Neutrophil (primary cell): ENCODE data around the gene ZIM2.

Experiments
- H3K27ac ChIP-seq: fragments of 200-600 bp; sonication (generic); 2 replicates; pipeline ENCODE4 v1.5.1; 2016; ENCODE audit warnings: mild to moderate bottlenecking, moderate library complexity
- H3K27me3 ChIP-seq: fragments of 200-600 bp; sonication (generic); 2 replicates; pipeline ENCODE4 v1.6.0; 2016; ENCODE audit warnings: mild to moderate bottlenecking
- H3K36me3 ChIP-seq: fragments of 200-600 bp; sonication (generic); 2 replicates; pipeline ENCODE4 v1.5.1; 2017
- H3K4me1 ChIP-seq, 2 experiments: fragments of 200-600 bp in 1 of 2; sonication (generic) in 1 of 2; 1 replicate in 1 of 2; 2 replicates in 1 of 2; pipeline versions ENCODE4 v1.5.1 to v1.6.1; 2013 to 2016; ENCODE audit warnings: low read depth in 1 of 2, low read length in 1 of 2, mild to moderate bottlenecking in 1 of 2, moderate library complexity in 1 of 2; ENCODE audit not compliant: control insufficient read depth in 1 of 2, insufficient read depth in 1 of 2
- H3K4me3 ChIP-seq, 2 experiments: fragments of 200-600 bp in 1 of 2; sonication (generic) in 1 of 2; 1 replicate in 1 of 2; 2 replicates in 1 of 2; pipeline ENCODE4 v1.5.1; 2013 to 2016; ENCODE audit warnings: low read depth in 1 of 2, low read length in 1 of 2, mild to moderate bottlenecking in 1 of 2, moderate library complexity in 1 of 2
- H3K9me3 ChIP-seq: fragments of 200-600 bp; sonication (generic); 2 replicates; pipeline ENCODE4 v1.5.1; 2016
- CTCF ChIP-seq: fragments of 200-600 bp; sonication (generic); IDR thresholded peaks from 2 replicates; pipeline ENCODE4 v1.5.1; 2016; ENCODE audit warnings: antibody characterized with exemption

The ZIM2 gene

GRCh38 chr19:56834564-56835375, 5.8 kb downstream of the ZIM2 start:
- H3K4me1 ChIP-seq, result peaks cover 17 to 20% of the 10 kb centered on the region in 2 experiments
- no peak for TF ChIP-seq CTCF
- peaks cover 23% of the 10 kb centered on the region for H3K9me3 ChIP-seq
- peaks cover 7% of the 10 kb centered on the region for H3K27me3 ChIP-seq
- no peaks in the 10 kb centered on the region for H3K36me3 ChIP-seq
- H3K4me3 ChIP-seq, result no peak overlapping the region
- no peak overlapping the region for H3K27ac ChIP-seq

GRCh38 chr19:56832352-56832928, 8.1 kb downstream of the ZIM2 start:
- Histone ChIP-seq H3K36me3 (no peaks in the 10 kb centered on the region), H3K27ac (no peak overlapping the region), H3K9me3 (peaks cover under 1% of the 10 kb centered on the region), H3K4me1 (peaks cover under 1 to 5% of the 10 kb centered on the region in 2 experiments), H3K4me3 (no peak overlapping the region), H3K27me3 (no peaks in the 10 kb centered on the region)
- no peak for TF ChIP-seq CTCF

- Histone ChIP-seq H3K27me3 (no peaks in the 10 kb centered on the region), H3K4me1 (no peaks in the 10 kb centered on the region), H3K27ac (no peak overlapping the region), H3K36me3 (no peaks in the 10 kb centered on the region), H3K9me3 (no peaks in the 10 kb centered on the region), H3K4me3 (no peak overlapping the region)
- no peak for TF ChIP-seq CTCF
Observed at GRCh38 chr19:56831255-56831654, 9.3 kb downstream of the ZIM2 start.

- Histone ChIP-seq H3K4me3 (no peak overlapping the region), H3K27ac (no peak overlapping the region), H3K36me3 (no peaks in the 10 kb centered on the region), H3K27me3 (no peaks in the 10 kb centered on the region), H3K9me3 (no peaks in the 10 kb centered on the region), H3K4me1 (no peaks in the 10 kb centered on the region)
- no peak for TF ChIP-seq CTCF
Observed at GRCh38 chr19:56829596-56829995, 10.9 kb downstream of the ZIM2 start.

GRCh38 chr19:56827708-56828107, 12.8 kb downstream of the ZIM2 start:
- no peaks in the 10 kb centered on the region for H3K27me3 ChIP-seq
- H3K27ac ChIP-seq, result no peak overlapping the region
- H3K4me3 ChIP-seq, result no peak overlapping the region
- H3K36me3 ChIP-seq, result no peaks in the 10 kb centered on the region
- TF ChIP-seq CTCF, result no peak
- H3K4me1 ChIP-seq, result no peaks in the 10 kb centered on the region
- peaks cover 7% of the 10 kb centered on the region for H3K9me3 ChIP-seq
